Stimulated activated naive CD8-positive, alpha-beta T cell treated with anti-CD3 and anti-CD28 coated beads, Interleukin-15, amount 100 ng/mL, for 72 hours (primary cell): ENCODE measurements around the gene RAB19.
A peak's percentile ranks its signal among the peaks of the same experiment; 100 is the strongest.
"Not testable (repeated sequence)": the region's sequence is repeated elsewhere in the genome, so short reads cannot be mapped to it uniquely, and the experiment has no call there.

Experiments
- ATAC-seq: fragments of 150-1000 bp; cut with Tn5 transposase; 2 replicates; pipeline ENCODE4 v1.10.0; 2021; ENCODE audit warnings: mild to moderate bottlenecking, moderate library complexity
- DNase-seq, 2 donors: peaks; one replicate each; pipeline ENCODE4 v3.0.0; 2021 to 2022
- H3K27ac Mint-ChIP-seq, 2 donors: one replicate each; pipeline ENCODE4 v1.8.0; 2022; ENCODE audit warnings: mild to moderate bottlenecking in 2 of 2, mixed read lengths in 2 of 2, moderate library complexity in 2 of 2
- H3K27me3 Mint-ChIP-seq: one replicate; pipeline ENCODE4 v1.8.0; 2022; ENCODE audit warnings: mixed read lengths
- H3K4me1 Mint-ChIP-seq: one replicate; pipeline ENCODE4 v1.8.0; 2022; ENCODE audit warnings: mild to moderate bottlenecking, mixed read lengths
- H3K4me3 Mint-ChIP-seq, 2 donors: one replicate each; pipeline ENCODE4 v1.8.0; 2022; ENCODE audit warnings: mild to moderate bottlenecking in 2 of 2, mixed read lengths in 2 of 2, moderate library complexity in 1 of 2
- H3K9me3 Mint-ChIP-seq, 2 donors: one replicate each; pipeline ENCODE4 v1.8.0; 2022; ENCODE audit warnings: mixed read lengths in 2 of 2

Gene RAB19

DNA sequence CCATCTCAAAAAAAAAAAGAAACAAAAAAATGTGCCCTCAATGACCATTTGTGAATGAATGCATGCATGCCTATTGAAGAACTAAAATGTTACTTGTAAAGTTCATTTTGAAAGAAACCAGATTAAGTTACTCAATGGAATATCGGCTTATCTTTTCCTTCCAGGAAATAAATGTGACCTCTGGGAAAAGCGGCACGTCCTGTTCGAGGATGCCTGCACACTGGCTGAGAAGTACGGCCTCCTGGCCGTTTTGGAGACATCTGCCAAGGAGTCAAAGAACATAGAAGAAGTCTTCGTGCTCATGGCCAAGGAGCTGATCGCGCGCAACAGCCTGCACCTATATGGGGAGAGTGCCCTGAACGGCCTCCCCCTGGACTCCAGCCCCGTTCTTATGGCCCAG, 21.9 kb downstream of the RAB19 start:
- DNase-seq (no peak), ATAC-seq (no peak)
- no peak overlapping the region for H3K27ac Mint-ChIP-seq
- no peaks in the 10 kb centered on the region for H3K4me1 Mint-ChIP-seq
- no peaks in the 10 kb centered on the region for H3K9me3 Mint-ChIP-seq
- no peaks in the 10 kb centered on the region for H3K27me3 Mint-ChIP-seq
- H3K4me3 Mint-ChIP-seq, result no peak overlapping the region

DNA sequence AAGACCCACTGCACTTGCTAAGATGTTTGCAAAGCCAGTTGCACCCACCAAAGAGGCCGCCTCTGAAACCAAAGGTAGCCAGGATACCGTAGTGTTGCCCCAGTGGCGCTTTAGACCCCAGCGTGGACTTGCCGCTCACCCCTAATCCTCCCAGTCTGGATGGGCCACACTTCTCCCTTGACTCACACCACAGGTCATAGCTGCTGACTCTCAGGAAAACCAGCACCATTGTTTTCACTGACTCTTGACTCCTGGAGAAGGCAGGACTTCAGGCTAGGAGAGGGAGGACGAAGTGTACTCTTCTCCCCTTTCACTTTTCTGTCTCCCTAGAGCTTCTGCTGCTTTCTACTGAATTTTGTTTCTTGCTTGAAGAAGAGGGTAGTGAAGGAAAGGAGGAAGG, 22.3 kb downstream of the RAB19 start:
- no peak for ATAC-seq
- Mint-ChIP-seq H3K27me3 (no peaks in the 10 kb centered on the region), H3K4me3 (no peak overlapping the region), H3K9me3 (no peaks in the 10 kb centered on the region), H3K27ac (no peak overlapping the region), H3K4me1 (no peaks in the 10 kb centered on the region)
- DNase-seq, result no peak

DNA sequence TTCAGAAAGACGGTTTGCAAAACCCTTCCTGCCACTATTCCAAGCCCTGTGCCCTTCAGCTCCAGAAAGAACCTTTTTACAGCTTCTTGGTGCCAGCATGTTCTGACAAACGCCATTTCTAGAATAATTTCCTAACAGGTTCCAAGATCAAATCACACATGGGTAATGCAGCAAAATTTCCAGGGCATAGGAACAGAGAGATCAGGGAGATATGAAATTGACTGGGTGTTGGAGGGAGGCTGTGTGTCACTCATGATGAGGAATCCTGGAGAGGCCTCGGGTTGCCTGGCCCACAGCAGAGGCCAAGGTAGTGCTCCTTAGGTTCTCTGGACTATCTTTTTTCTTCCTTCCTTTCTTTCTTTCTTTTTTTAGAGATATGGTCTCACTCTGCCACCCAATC, 29.5 kb downstream of the RAB19 start:
- no peak overlapping the region for H3K4me3 Mint-ChIP-seq
- H3K9me3 Mint-ChIP-seq, result no peaks in the 10 kb centered on the region
- H3K27ac Mint-ChIP-seq, result no peak overlapping the region
- no peaks in the 10 kb centered on the region for H3K27me3 Mint-ChIP-seq
- ATAC-seq, result no peak
- H3K4me1 Mint-ChIP-seq, result no peaks in the 10 kb centered on the region
- no peak for DNase-seq

DNA sequence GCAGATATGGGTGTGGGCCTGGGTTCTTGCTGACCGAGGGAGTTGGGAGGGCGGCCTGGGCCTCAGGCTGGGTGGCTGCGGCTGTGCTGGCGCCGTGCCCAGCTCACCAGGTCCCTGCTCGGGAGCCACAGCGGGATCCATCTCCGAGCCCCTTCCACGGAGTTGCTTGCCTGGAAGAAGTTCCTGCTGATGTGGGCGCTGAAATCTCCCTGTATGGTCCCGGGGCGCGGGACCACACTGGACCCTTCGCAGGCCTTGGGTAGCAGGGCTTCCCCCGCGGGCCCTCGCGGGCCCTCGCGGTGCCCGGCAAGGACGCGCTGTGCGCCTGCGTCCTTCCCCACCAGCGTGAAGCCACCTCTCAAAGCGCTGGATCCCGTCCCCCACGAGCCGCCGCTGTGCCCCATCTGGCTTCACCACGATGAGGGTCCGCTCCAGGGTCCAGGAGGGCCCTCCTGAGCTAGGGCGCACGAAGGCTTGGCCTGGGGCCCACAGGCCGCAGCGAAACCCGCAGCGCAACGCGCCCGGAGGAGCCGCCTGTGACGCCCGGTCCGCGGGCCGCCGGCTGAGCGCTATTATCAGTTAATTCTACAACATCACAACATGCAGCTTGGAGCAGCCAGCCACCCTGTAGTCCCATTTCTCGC, 31.5 kb downstream of the RAB19 start:
- no peak overlapping the region for H3K4me3 Mint-ChIP-seq
- no peaks in the 10 kb centered on the region for H3K27me3 Mint-ChIP-seq
- H3K4me1 Mint-ChIP-seq, result peaks cover 8% of the 10 kb centered on the region
- DNase-seq (no peak), ATAC-seq (peak; percentile 20)
- H3K9me3 Mint-ChIP-seq, result no peaks in the 10 kb centered on the region
- no peak overlapping the region for H3K27ac Mint-ChIP-seq

DNA sequence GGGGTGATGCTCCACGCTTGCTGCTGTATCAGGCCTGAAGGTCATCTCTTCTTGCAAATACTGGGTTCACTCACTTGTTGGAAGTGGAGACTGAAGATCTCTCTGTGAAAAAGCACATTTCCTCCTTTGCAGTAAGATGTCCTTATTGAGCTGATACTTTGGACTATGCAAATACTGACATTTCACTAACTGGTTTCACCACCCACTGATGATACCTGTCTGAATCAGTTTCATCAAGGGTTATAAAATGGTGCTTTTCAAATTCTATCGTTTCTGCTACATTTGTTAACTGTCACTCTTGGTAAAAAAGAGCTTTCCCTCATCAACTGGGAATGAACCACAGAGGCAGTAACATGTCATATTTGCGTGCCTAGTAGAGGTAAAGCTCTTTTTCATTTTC, 35.5 kb downstream of the RAB19 start:
- no peaks in the 10 kb centered on the region for H3K27me3 Mint-ChIP-seq

DNA sequence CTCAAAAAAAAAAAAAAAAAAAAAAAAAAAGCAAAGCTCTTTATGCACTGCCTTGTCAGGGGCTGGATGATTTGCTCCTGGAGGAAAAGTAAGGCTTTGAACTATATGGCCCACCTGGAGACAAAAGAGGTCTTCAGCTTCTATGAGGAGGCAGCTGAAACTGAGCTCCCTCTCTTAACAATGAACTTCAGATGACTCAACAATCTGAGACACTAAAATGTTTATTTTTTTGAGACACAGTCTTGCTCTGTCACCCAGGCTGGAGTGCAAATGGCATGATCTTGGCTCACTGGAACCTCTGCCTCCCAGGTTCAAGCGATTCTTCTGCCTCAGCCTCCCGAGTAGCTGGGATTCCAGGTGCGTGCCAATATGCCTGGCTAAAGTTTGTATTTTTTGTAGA, 36.7 kb downstream of the RAB19 start:
- no peak for DNase-seq
- H3K4me3 Mint-ChIP-seq, result no peak overlapping the region
- no peak for ATAC-seq
- H3K4me1 Mint-ChIP-seq, result peaks cover 8% of the 10 kb centered on the region
- H3K9me3 Mint-ChIP-seq, result no peaks in the 10 kb centered on the region
- no peak overlapping the region for H3K27ac Mint-ChIP-seq
- H3K27me3 Mint-ChIP-seq, result no peaks in the 10 kb centered on the region

More for the DNA sequence above, 35.5 kb downstream of the RAB19 start:
- ATAC-seq (no peak), DNase-seq (no peak)
- Mint-ChIP-seq H3K27ac (no peak overlapping the region), H3K4me3 (no peak overlapping the region), H3K9me3 (no peaks in the 10 kb centered on the region), H3K4me1 (peaks cover 8% of the 10 kb centered on the region)

DNA sequence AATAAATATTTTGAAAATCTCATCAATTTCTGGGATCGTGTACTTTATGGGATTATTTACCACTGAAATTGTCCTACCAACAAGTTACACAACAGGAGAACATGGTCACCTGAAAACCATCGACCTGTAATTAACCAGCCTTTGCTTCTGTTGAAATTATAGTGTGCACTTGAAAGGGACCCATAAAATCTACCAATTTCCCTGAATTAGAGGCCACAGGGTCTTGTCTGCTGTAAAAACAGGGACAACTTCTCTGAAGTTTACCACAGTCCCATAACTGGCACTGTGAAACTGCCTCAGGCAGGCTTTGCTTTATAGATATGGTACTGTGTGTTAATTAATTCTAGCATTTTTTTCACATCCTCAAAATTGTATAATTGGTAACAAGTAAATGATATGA, 37.7 kb downstream of the RAB19 start:
- no peak for DNase-seq
- Mint-ChIP-seq H3K27me3 (no peaks in the 10 kb centered on the region), H3K27ac (no peak overlapping the region), H3K4me1 (peaks cover 8% of the 10 kb centered on the region), H3K4me3 (no peak overlapping the region), H3K9me3 (no peaks in the 10 kb centered on the region)
- ATAC-seq, result no peak

DNA sequence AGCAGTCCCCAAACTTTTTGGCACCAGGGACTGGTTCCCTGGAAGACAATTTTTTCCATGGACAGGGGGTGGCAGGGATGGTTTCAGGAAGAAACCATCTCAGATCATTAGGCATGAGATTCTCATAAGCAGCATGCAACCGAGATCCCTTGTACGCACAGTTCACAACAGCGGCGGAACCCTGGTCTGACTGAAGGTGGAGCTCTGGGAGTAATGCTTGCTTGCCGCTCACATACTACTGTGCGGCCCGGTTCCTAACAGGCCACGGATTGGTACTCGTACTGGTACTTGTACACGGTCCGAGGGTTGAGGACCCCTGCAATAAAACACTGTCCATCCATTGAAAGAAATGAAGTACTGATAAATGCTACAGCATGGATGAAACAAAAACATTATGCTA, 42.6 kb downstream of the RAB19 start:
- H3K4me1 Mint-ChIP-seq, result peaks cover 16% of the 10 kb centered on the region
- H3K27me3 Mint-ChIP-seq, result no peaks in the 10 kb centered on the region
- ATAC-seq (no peak), DNase-seq (no peak)
- H3K27ac Mint-ChIP-seq, result no peak overlapping the region
- no peak overlapping the region for H3K4me3 Mint-ChIP-seq
- no peaks in the 10 kb centered on the region for H3K9me3 Mint-ChIP-seq

DNA sequence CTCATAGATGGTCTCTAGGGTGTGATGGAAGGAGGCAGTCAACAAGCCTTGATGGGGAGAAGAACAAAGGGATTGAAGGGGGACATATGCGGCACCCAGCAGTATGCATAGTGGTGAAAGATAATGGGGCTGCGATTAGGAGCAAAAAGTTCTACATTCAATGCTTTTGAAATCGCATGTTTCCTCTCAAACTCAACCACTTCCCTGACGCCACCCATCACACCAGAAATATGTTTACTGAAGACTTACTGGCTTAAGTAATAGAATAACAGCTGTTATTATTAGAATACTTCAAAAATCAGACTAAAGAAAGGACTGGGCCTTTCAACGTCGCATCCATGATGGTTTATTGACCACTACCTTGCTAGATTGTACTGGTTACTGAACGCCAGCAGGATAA, 44.0 kb downstream of the RAB19 start:
- Mint-ChIP-seq H3K4me1 (peaks cover 26% of the 10 kb centered on the region), H3K27ac (no peak overlapping the region), H3K9me3 (no peaks in the 10 kb centered on the region), H3K27me3 (no peaks in the 10 kb centered on the region), H3K4me3 (no peak overlapping the region)
- ATAC-seq (no peak), DNase-seq (no peak)

DNA sequence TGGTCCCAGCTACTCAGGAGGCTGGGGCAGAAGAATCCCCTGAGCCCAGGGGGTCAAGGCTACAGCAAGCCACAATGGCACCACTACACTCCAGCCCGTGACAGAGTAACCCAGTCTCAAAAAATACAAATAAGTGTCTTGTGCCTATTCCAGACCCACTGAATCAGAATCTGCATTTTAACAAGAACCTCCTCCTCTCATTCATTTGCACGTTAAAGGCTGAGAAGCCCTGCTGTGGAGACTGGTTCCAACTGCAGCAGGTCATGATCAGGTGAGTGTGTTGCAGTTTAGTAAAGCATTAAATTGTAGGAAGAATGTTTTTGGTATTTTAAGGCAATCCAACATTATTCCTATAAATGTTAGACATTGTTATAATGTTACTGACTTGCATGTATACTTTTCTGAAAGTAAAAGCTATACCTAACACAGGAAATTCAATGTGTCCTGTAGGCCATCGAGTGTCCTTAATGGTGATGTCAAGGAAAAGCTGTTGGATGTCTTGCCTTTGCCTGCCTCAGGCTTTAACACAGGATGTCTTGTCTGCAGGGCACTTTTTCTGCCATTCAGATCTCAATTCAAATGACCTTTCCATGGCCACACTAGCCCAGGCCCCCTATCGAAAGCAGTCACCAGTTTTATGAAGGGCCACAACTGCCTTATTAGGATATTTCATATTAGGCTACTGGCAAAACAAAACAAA, 45.1 kb downstream of the RAB19 start:
- no peak for DNase-seq
- no peak overlapping the region for H3K4me3 Mint-ChIP-seq
- no peak overlapping the region for H3K27ac Mint-ChIP-seq
- no peaks in the 10 kb centered on the region for H3K27me3 Mint-ChIP-seq
- H3K4me1 Mint-ChIP-seq, result peaks cover 27% of the 10 kb centered on the region
- no peak for ATAC-seq
- no peaks in the 10 kb centered on the region for H3K9me3 Mint-ChIP-seq

DNA sequence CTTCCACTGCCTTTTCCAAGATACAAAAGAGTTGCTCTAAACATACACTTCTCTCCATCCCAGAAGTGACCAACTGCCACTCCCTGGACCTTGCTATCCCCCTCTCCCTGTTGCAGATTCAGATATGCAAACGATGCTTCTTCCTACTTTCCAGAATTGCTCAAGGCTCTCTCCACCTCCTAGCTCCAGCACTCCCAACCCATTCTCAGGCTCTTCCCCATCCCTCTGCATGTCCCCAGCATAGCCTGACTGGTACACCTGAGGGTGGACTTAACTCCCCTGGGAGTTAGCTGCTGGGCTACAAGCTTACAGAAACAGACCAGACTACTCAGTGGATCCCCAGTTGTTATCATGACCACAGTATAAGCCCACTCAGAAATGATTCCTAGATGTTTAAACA, 47.9 kb downstream of the RAB19 start:
- Mint-ChIP-seq H3K27ac (no peak overlapping the region), H3K9me3 (no peaks in the 10 kb centered on the region), H3K27me3 (no peaks in the 10 kb centered on the region), H3K4me1 (peaks cover 41% of the 10 kb centered on the region), H3K4me3 (no peak overlapping the region)
- ATAC-seq (no peak), DNase-seq (no peak)

DNA sequence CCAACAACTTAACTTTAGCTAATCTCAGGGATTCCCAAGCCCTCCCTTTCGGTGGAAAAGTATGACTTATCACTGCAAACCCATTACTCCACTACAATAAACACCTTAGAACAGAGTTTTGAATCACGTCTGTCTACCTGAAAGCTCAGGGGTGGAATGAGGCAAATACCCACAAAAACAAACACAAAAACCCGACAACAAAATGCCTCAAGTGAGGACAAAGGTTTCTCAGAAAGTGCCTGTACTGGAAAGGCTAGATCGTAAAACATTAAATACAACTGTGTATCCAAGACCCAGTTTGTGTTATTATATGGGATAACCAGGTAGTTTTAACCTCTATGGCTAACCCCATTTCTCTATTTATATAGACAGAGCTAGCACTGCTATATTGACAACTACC, 49.4 kb downstream of the RAB19 start:
- no peaks in the 10 kb centered on the region for H3K27me3 Mint-ChIP-seq
- no peak overlapping the region for H3K27ac Mint-ChIP-seq
- H3K4me1 Mint-ChIP-seq, result peaks cover 35% of the 10 kb centered on the region
- ATAC-seq (no peak), DNase-seq (no peak)
- no peak overlapping the region for H3K4me3 Mint-ChIP-seq
- H3K9me3 Mint-ChIP-seq, result no peaks in the 10 kb centered on the region

DNA sequence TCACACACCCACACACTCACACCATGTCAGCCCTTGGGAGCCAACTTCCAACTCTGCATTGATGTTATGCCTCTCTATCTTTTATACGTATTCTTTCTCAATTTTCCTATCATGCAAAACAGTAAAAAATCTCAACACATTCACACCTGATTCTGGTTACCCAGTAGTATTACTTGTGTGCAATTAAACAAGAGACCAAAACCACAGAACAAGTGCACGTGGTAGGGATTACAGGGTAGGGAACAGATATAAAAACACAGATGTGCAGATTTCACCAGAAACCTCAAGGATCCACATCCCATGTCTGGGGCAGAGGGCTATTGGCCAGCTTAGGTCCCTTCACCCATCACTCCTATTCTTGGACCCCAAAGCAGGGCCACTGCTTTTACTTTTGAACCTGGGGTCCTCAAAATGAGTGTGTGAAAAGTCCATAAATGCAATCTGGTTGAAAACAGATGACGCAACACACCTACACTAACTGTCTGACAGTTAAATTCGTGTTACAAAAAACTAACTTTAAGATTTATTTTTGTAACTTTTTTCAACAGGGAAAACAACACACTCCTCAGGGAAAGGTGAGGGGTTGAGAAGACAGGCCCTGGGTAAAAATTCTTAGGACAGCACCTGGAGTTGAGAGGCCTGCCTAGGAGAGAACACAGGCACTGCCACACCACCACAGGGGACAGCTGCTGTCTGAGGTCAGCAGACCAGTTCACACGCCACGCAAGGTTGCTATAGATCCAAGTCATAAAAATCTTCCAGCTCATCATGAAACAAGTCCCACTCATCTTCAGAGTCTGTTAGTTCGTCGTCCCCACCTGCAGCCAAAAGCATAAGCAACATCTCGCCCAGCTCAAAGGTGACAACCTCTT, 50.2 kb downstream of the RAB19 start:
- not testable (repeated sequence) for DNase-seq, H3K9me3 Mint-ChIP-seq, H3K27me3 Mint-ChIP-seq, H3K4me3 Mint-ChIP-seq, ATAC-seq
- peaks cover 39% of the 10 kb centered on the region for H3K4me1 Mint-ChIP-seq
- H3K27ac Mint-ChIP-seq, result peak overlapping the region in 1 of 2 donors; percentile 28

DNA sequence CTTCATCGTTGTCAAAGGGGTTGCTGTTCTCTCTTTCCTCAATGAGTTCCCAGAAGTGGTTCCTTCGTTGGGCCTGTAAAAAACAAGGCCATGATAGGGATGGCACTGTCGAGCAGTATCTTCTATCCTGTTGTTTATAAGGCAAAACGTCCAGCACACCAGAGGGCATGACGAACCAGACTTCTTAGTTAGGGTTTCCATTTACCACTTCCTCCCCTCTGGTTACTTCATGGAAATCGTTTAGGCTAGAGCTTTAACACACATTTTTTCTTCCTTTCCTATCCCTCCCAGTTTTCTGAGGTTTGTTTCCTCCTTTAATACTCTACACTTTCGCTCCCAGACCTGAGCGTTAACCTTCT, 50.8 kb downstream of the RAB19 start:
- Mint-ChIP-seq H3K4me1 (peaks cover 43% of the 10 kb centered on the region), H3K27me3 (no peaks in the 10 kb centered on the region), H3K27ac (peak overlapping the region in 1 of 2 donors; percentile 21), H3K4me3 (no peak overlapping the region), H3K9me3 (no peaks in the 10 kb centered on the region)
- no peak for ATAC-seq
- DNase-seq, result no peak

DNA sequence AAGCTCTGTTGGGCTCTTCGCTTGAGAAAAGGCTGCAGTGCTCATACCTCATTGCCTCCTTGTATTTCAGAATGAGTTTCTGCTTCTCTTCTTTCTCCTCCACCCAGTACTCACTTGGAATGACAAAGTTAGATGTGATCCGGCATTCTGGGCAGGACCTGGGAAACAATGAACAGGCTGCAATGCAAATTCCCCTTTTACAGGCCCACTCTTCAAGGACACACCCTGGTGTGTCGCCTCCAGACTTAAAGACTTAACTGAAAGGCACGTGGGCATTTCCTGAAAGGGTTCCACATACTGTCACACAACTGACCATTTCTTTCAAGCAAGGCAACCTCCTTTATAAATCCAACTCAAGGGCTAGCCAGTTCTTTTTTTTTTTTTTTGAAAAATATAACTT, 51.9 kb downstream of the RAB19 start:
- DNase-seq (no peak), ATAC-seq (no peak)
- Mint-ChIP-seq H3K27me3 (no peaks in the 10 kb centered on the region), H3K9me3 (no peaks in the 10 kb centered on the region), H3K4me3 (no peak overlapping the region), H3K27ac (no peak overlapping the region), H3K4me1 (peaks cover 39% of the 10 kb centered on the region)

DNA sequence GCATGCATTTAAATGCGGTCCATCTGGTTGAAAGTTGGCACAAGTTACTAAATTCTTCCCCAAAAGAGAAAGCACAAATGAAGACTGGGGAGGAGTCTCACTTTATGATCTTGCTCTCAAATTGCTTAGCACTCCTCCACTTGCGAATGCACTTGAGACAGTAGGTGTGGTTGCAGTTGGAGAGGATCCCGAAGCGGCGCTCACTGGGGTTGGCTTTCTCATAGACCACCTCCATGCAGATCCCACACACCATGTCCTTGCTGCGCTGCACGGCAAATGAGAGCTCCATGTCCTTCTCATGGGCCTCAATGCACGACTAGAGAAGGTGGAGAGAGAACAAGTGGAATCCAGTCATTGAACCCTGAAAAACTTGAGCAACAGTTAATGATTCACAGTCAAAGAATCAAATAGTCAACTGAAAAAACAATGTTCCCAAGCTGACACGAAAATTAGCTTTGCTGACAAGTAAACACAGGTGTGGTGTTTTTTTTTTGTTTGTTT, 52.7 kb downstream of the RAB19 start:
- peaks cover 33% of the 10 kb centered on the region for H3K4me1 Mint-ChIP-seq
- ATAC-seq (no peak), DNase-seq (no peak)
- H3K27ac Mint-ChIP-seq, result no peak overlapping the region
- no peaks in the 10 kb centered on the region for H3K9me3 Mint-ChIP-seq
- no peak overlapping the region for H3K4me3 Mint-ChIP-seq
- no peaks in the 10 kb centered on the region for H3K27me3 Mint-ChIP-seq
